ENCODE measurements around the gene HEATR5B.

GRCh38 chr2:37068686-37069085 lies 15.5 kb downstream of the HEATR5B start:
- TF ChIP-seq EP300 (IDR thresholded peaks at IDR 0.05) (no peak), POLR2A (IDR thresholded peaks at IDR 0.05) (no peak), CTCF (IDR thresholded peaks at IDR 0.05) (no peak)

All from suprapubic skin (tissue), 3 donors.